ENCODE measurements around the gene HIF1AN.

Gene HIF1AN

DNA sequence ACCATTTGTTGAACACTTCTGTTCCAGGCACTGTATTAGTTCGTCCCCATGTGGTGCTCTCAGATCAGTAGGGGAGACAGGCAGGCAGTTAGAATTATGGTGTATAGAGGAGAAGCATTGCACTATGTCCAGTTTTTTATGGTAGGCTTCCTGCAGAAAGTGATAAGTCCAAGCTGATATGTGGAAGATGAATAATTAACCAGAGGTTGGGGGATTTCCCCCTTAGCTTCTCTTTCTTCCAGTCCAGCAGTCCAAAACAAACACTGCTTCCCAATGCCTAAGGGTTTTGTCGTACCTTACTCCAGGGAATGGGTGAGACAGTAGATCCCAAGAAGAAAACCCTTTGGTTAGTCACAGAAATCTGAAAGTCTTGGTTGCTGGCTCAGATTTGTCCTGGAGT lies 19.2 kb downstream of the HIF1AN start:
- Histone ChIP-seq H3K36me3 (ENCODE audit: control insufficient read depth, insufficient read depth, low read length) (peaks cover 6% of the 10 kb centered on the region), H3K27me3 (ENCODE audit: control insufficient read depth, insufficient read depth, low read length) (no peaks in the 10 kb centered on the region)

GRCh38 chr10:100560248-100560647 lies 24.5 kb downstream of the HIF1AN start:
- Histone ChIP-seq H3K4me1 (ENCODE audit: control insufficient read depth, insufficient read depth, low read length) (no peaks in the 10 kb centered on the region), H3K4me3 (ENCODE audit: low read length) (no peak overlapping the region), H3K36me3 (ENCODE audit: control insufficient read depth, insufficient read depth, low read length) (peaks cover 4% of the 10 kb centered on the region), H3K9ac (ENCODE audit: low read length) (no peak overlapping the region), H3K27ac (ENCODE audit: low read depth, low read length) (no peak overlapping the region), H3K27me3 (ENCODE audit: control insufficient read depth, insufficient read depth, low read length) (peaks cover 10% of the 10 kb centered on the region)

More for the DNA sequence above, 19.2 kb downstream of the HIF1AN start:
- Histone ChIP-seq H3K9ac (ENCODE audit: low read length) (no peak overlapping the region), H3K27ac (ENCODE audit: low read depth, low read length) (no peak overlapping the region), H3K4me3 (ENCODE audit: low read length) (no peak overlapping the region), H3K4me1 (ENCODE audit: control insufficient read depth, insufficient read depth, low read length) (no peaks in the 10 kb centered on the region)

DNA sequence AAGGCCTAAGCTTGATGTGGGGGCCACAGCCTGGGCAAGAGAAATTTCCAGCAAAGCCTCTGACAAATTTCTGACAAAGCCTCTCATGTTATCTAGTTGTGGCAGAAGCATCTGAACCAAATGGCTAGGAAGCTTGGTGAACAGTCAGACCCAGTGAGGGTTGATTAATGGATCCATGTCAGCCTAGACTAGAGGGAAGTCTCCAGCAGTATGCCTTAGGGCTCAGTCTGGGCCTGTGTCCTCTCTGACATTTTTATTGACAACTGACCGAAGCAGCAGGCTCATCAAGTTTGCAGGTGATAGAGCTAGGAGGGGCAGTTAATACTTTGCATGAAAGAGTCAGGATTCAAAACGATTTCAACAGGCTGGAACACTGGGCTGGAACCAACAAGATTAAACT lies 25.3 kb downstream of the HIF1AN start:
- Histone ChIP-seq H3K27ac (ENCODE audit: low read depth, low read length) (no peak overlapping the region), H3K4me1 (ENCODE audit: control insufficient read depth, insufficient read depth, low read length) (no peaks in the 10 kb centered on the region), H3K4me3 (ENCODE audit: low read length) (no peak overlapping the region), H3K27me3 (ENCODE audit: control insufficient read depth, insufficient read depth, low read length) (peaks cover 15% of the 10 kb centered on the region), H3K36me3 (ENCODE audit: control insufficient read depth, insufficient read depth, low read length) (peaks cover 4% of the 10 kb centered on the region), H3K9ac (ENCODE audit: low read length) (no peak overlapping the region)

GRCh38 chr10:100562008-100562672 lies 26.4 kb downstream of the HIF1AN start:
- no peaks in the 10 kb centered on the region for H3K4me1 ChIP-seq (ENCODE audit: control insufficient read depth, insufficient read depth, low read length)
- no peak overlapping the region for H3K9ac ChIP-seq (ENCODE audit: low read length)
- peaks cover 4% of the 10 kb centered on the region for H3K36me3 ChIP-seq (ENCODE audit: control insufficient read depth, insufficient read depth, low read length)
- H3K27ac ChIP-seq (ENCODE audit: low read depth, low read length) = no peak overlapping the region
- H3K27me3 ChIP-seq (ENCODE audit: control insufficient read depth, insufficient read depth, low read length) = peaks cover 20% of the 10 kb centered on the region
- no peak overlapping the region for H3K4me3 ChIP-seq (ENCODE audit: low read length)

GRCh38 chr10:100565206-100565985 lies 29.7 kb downstream of the HIF1AN start:
- Histone ChIP-seq H3K27me3 (ENCODE audit: control insufficient read depth, insufficient read depth, low read length) (peaks cover 30% of the 10 kb centered on the region), H3K9ac (ENCODE audit: low read length) (no peak overlapping the region), H3K27ac (ENCODE audit: low read depth, low read length) (no peak overlapping the region), H3K4me3 (ENCODE audit: low read length) (no peak overlapping the region), H3K4me1 (ENCODE audit: control insufficient read depth, insufficient read depth, low read length) (no peaks in the 10 kb centered on the region), H3K36me3 (ENCODE audit: control insufficient read depth, insufficient read depth, low read length) (no peaks in the 10 kb centered on the region)

DNA sequence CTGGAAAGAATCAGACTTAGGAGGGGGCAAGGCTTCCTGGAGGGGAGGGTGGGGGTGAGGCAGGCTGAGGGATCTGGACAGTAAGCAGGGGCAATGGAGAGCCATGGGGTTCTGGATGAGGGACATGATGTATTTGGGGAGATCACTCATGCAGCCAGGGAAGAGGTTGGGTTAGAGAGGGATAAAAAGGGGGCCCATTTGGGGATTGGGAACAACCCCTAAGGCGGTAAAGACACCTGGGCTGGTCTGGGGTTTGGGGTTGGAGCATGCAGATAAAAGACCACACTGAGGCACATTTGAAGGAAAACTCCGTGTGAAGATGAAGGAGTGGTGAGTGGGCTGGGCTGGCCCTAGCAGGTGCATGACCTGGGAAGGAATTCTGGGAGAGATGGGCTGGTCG lies 30.8 kb downstream of the HIF1AN start:
- no peak overlapping the region for H3K27ac ChIP-seq (ENCODE audit: low read depth, low read length)
- no peak overlapping the region for H3K4me3 ChIP-seq (ENCODE audit: low read length)
- no peak overlapping the region for H3K9ac ChIP-seq (ENCODE audit: low read length)
- peaks cover 38% of the 10 kb centered on the region for H3K27me3 ChIP-seq (ENCODE audit: control insufficient read depth, insufficient read depth, low read length)
- no peaks in the 10 kb centered on the region for H3K4me1 ChIP-seq (ENCODE audit: control insufficient read depth, insufficient read depth, low read length)
- H3K36me3 ChIP-seq (ENCODE audit: control insufficient read depth, insufficient read depth, low read length) = no peaks in the 10 kb centered on the region

DNA sequence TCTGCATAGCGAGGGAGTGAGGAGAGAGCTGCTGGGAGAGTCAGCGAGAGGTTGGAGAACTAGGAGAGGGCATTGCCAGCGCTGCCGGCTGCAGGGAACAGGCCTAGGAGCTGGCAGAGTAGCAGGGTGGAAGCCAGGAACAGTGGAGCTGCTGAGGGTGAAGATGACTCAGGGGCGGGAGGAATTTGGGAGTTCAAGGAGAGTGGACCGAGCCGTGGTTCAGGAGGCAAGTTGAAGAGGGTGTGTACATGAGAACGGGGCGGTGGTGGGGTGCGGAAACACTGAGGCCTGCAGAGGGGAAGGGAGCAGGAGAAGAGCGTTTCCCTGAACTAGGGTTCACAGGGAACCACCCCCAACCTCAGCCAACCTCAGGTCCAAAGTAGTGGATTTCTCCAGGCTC lies 31.5 kb downstream of the HIF1AN start:
- Histone ChIP-seq H3K27ac (ENCODE audit: low read depth, low read length) (no peak overlapping the region), H3K36me3 (ENCODE audit: control insufficient read depth, insufficient read depth, low read length) (no peaks in the 10 kb centered on the region), H3K4me1 (ENCODE audit: control insufficient read depth, insufficient read depth, low read length) (no peaks in the 10 kb centered on the region), H3K9ac (ENCODE audit: low read length) (no peak overlapping the region), H3K27me3 (ENCODE audit: control insufficient read depth, insufficient read depth, low read length) (peaks cover 38% of the 10 kb centered on the region), H3K4me3 (ENCODE audit: low read length) (no peak overlapping the region)

GRCh38 chr10:100567826-100568225 lies 32.1 kb downstream of the HIF1AN start:
- Histone ChIP-seq H3K9ac (ENCODE audit: low read length) (no peak overlapping the region), H3K4me1 (ENCODE audit: control insufficient read depth, insufficient read depth, low read length) (no peaks in the 10 kb centered on the region), H3K36me3 (ENCODE audit: control insufficient read depth, insufficient read depth, low read length) (no peaks in the 10 kb centered on the region), H3K27me3 (ENCODE audit: control insufficient read depth, insufficient read depth, low read length) (peaks cover 35% of the 10 kb centered on the region), H3K27ac (ENCODE audit: low read depth, low read length) (no peak overlapping the region), H3K4me3 (ENCODE audit: low read length) (no peak overlapping the region)

DNA sequence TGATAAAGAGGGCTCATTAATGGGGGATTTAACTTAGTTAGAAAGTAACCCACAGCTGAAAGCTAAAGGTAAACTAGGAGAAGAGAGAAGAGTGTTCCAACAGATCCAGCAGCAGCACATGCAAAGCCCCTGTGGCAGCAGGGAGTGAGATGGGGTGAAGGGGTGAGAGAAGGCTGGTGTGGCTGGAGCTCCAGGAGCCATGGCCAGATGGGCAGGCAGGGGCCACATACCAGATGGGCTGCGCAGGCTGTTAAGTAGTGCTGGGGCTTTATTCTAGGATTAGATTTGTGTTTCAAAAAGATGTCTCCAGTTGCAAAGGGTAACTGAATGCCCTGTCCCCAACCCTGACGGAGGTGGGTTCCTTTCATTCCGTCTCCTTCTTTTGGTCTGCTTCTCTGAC lies 33.2 kb downstream of the HIF1AN start:
- H3K9ac ChIP-seq (ENCODE audit: low read length) = no peak overlapping the region
- H3K27me3 ChIP-seq (ENCODE audit: control insufficient read depth, insufficient read depth, low read length) = peaks cover 32% of the 10 kb centered on the region
- no peaks in the 10 kb centered on the region for H3K36me3 ChIP-seq (ENCODE audit: control insufficient read depth, insufficient read depth, low read length)
- no peak overlapping the region for H3K4me3 ChIP-seq (ENCODE audit: low read length)
- H3K27ac ChIP-seq (ENCODE audit: low read depth, low read length) = no peak overlapping the region
- no peaks in the 10 kb centered on the region for H3K4me1 ChIP-seq (ENCODE audit: control insufficient read depth, insufficient read depth, low read length)

- H3K27me3 ChIP-seq (ENCODE audit: control insufficient read depth, insufficient read depth, low read length) = peaks cover 32% of the 10 kb centered on the region
- no peaks in the 10 kb centered on the region for H3K4me1 ChIP-seq (ENCODE audit: control insufficient read depth, insufficient read depth, low read length)
- no peaks in the 10 kb centered on the region for H3K36me3 ChIP-seq (ENCODE audit: control insufficient read depth, insufficient read depth, low read length)
- H3K27ac ChIP-seq (ENCODE audit: low read depth, low read length) = no peak overlapping the region
- no peak overlapping the region for H3K4me3 ChIP-seq (ENCODE audit: low read length)
- no peak overlapping the region for H3K9ac ChIP-seq (ENCODE audit: low read length)
Observed at GRCh38 chr10:100569687-100570481, 34.1 kb downstream of the HIF1AN start.

GRCh38 chr10:100570506-100570905 lies 34.8 kb downstream of the HIF1AN start:
- no peak overlapping the region for H3K4me3 ChIP-seq (ENCODE audit: low read length)
- H3K27me3 ChIP-seq (ENCODE audit: control insufficient read depth, insufficient read depth, low read length) = peaks cover 26% of the 10 kb centered on the region
- no peak overlapping the region for H3K9ac ChIP-seq (ENCODE audit: low read length)
- no peaks in the 10 kb centered on the region for H3K4me1 ChIP-seq (ENCODE audit: control insufficient read depth, insufficient read depth, low read length)
- no peaks in the 10 kb centered on the region for H3K36me3 ChIP-seq (ENCODE audit: control insufficient read depth, insufficient read depth, low read length)
- H3K27ac ChIP-seq (ENCODE audit: low read depth, low read length) = no peak overlapping the region

DNA sequence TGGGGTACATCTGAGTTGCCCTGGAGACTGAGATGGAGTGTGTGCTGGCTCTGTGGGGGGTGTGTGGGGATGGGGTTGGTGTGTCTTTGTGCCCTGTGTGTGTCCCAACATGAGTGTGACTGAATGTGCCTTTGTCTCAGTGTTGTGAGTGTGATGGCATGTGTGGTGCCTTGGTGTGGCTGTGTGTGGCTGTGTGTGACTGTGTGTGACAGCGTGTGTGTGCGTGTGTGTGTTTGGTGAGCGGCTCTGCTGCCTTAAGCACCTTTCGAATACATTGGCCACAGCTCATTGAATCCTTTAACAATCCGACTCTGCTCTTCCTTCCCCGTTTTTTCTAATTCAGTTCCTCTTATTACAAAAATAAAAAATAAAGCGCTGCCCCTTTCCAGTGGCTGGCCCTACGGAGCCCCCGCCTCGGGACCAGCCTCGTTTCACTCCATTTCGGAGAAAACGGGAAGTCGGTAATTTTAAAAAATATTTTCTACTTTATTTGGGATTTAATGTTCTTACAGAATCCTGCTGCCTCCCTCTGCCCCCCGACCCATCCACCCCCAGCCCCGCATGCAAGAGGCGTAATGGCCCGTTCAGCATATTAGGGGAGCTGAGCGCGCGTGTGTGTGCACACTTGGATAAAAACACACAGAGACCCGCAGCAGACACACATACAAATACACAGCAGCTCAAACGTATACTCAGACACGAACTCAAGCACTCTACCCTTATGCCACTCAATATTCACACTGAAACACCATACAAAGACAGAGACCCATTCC lies 35.5 kb downstream of the HIF1AN start:
- Histone ChIP-seq H3K27me3 (ENCODE audit: control insufficient read depth, insufficient read depth, low read length) (peaks cover 20% of the 10 kb centered on the region), H3K9ac (ENCODE audit: low read length) (no peak overlapping the region), H3K36me3 (ENCODE audit: control insufficient read depth, insufficient read depth, low read length) (no peaks in the 10 kb centered on the region), H3K4me1 (ENCODE audit: control insufficient read depth, insufficient read depth, low read length) (no peaks in the 10 kb centered on the region), H3K27ac (ENCODE audit: low read depth, low read length) (no peak overlapping the region), H3K4me3 (ENCODE audit: low read length) (no peak overlapping the region)
